AG10803 (cell line): Measurements from ENCODE around the gene GALNS.

Experiments used
- DNase-seq: peaks from one replicate; pipeline ENCODE4 v3.0.0; 2010; ENCODE audit warnings: low read depth
- H3K4me3 ChIP-seq: 2 replicates; pipeline ENCODE4 v1.5.1; 2011; ENCODE audit warnings: mild to moderate bottlenecking, low read length, control low read depth
- CTCF ChIP-seq: conservative IDR thresholded peaks from 2 replicates; pipeline ENCODE4 v1.5.1; 2011; ENCODE audit warnings: mild to moderate bottlenecking, low read length, control low read depth, inconsistent platforms

Gene GALNS

GRCh38 chr16:88835383-88835782 lies 21.4 kb downstream of the GALNS start:
- DNase-seq, result peak; percentile 12
- H3K4me3 ChIP-seq, result no peak overlapping the region
- TF ChIP-seq CTCF, result no peak

GRCh38 chr16:88834670-88835069 lies 22.1 kb downstream of the GALNS start:
- no peak overlapping the region for H3K4me3 ChIP-seq
- no peak for DNase-seq
- TF ChIP-seq CTCF, result no peak

- H3K4me3 ChIP-seq, result no peak overlapping the region
- no peak for DNase-seq
- TF ChIP-seq CTCF, result no peak
Observed at GRCh38 chr16:88833086-88833485, 23.7 kb downstream of the GALNS start.

- H3K4me3 ChIP-seq, result no peak overlapping the region
- no peak for DNase-seq
- TF ChIP-seq CTCF, result no peak
Observed at GRCh38 chr16:88831838-88832237, 24.9 kb downstream of the GALNS start.

GRCh38 chr16:88830783-88831182 lies 26.0 kb downstream of the GALNS start:
- no peak for DNase-seq
- H3K4me3 ChIP-seq, result no peak overlapping the region
- TF ChIP-seq CTCF, result no peak

- no peak for TF ChIP-seq CTCF
- no peak for DNase-seq
Observed at GRCh38 chr16:88830258-88830657, 26.5 kb downstream of the GALNS start.

GRCh38 chr16:88828711-88829110 lies 28.0 kb downstream of the GALNS start:
- no peak overlapping the region for H3K4me3 ChIP-seq
- no peak for TF ChIP-seq CTCF
- no peak for DNase-seq

More at GRCh38 chr16:88830258-88830657, 26.5 kb downstream of the GALNS start:
- H3K4me3 ChIP-seq, result no peak overlapping the region
